Left ventricle myocardium inferior (tissue), 1 donor: Measurements from ENCODE around the gene MCHR1. TPM values are rescaled to one million over a fixed set of nuclear protein-coding genes. Genes with fewer than 3 reads are reported as not detected.

Source experiments
- DNase-seq: peaks from one replicate; pipeline ENCODE4 v3.0.0-alpha.2; 2020
- H3K27ac ChIP-seq: fragments of 200-600 bp; replicated peaks from 2 replicates; pipeline ENCODE4 v1.8.0; 2021
- H3K27me3 ChIP-seq: fragments of 200-600 bp; 2 replicates; pipeline ENCODE4 v1.8.0; 2021; ENCODE audit warnings: low read depth
- H3K36me3 ChIP-seq: fragments of 200-600 bp; 2 replicates; pipeline ENCODE4 v1.8.0; 2021
- H3K4me1 ChIP-seq: fragments of 200-600 bp; 2 replicates; pipeline ENCODE4 v1.8.0; 2021
- H3K4me3 ChIP-seq: fragments of 200-600 bp; 2 replicates; pipeline ENCODE4 v1.8.0; 2021; ENCODE audit warnings: mild to moderate bottlenecking, moderate library complexity
- H3K9me3 ChIP-seq: fragments of 200-600 bp; replicated peaks from 2 replicates; pipeline ENCODE4 v1.8.0; 2021
- CTCF ChIP-seq: fragments of 200-600 bp; IDR thresholded peaks from 2 replicates; pipeline ENCODE4 v1.8.0; 2021; ENCODE audit warnings: antibody characterized with exemption, mild to moderate bottlenecking, borderline replicate concordance
- intact Hi-C: fragments of 100-400 bp; cut with micrococcal nuclease; formaldehyde crosslinking; loops from one replicate; pipeline ENCODE4 v1.11.0; 2022
- total RNA-seq: library from RNA; stranded (reverse); fragmentation: NEBNext Ultra II Directional; extraction: Animal tissue kit (Norgen Biotek cat#: 25700); gene quantifications from one replicate; pipeline ENCODE4 v1.2.1, GENCODE V29; 2021
- donor health status: DM: no; HTN: yes; CAD: no; lungs with severe emphysema.

Gene MCHR1
- total RNA-seq, 1 donor from 2014 or later, result 0.36 TPM

- intact Hi-C loops, result no loop called here
- Histone ChIP-seq H3K27ac (peak overlapping the region; percentile 93), H3K4me3 (peak overlapping the region; percentile 96), H3K27me3 (no peaks in the 10 kb centered on the region), H3K36me3 (no peaks in the 10 kb centered on the region), H3K4me1 (peaks cover 67% of the 10 kb centered on the region), H3K9me3 (no peaks in the 10 kb centered on the region)
- TF ChIP-seq CTCF, result no peak
- DNase-seq, result no peak
These were observed 43.3 kb upstream of the MCHR1 start for GRCh38 chr22:40635940-40636379.

GRCh38 chr22:40636380-40637182 lies 42.7 kb upstream of the MCHR1 start, which contains the start of gene MRTFA:
Gene MRTFA, minus strand, starts transcription at chr22:40636719.
- no peak for TF ChIP-seq CTCF
- Histone ChIP-seq H3K27ac (peak within 1 kb of the TSS; percentile 93), H3K36me3 (no peaks in the 10 kb centered on the region), H3K9me3 (no peaks in the 10 kb centered on the region), H3K4me1 (peaks cover 61% of the 10 kb centered on the region), H3K4me3 (peak within 1 kb of the TSS; percentile 96), H3K27me3 (no peaks in the 10 kb centered on the region)
- DNase-seq, result peak; percentile 100
- intact Hi-C loops, result no loop called here

- peak; percentile 33 for DNase-seq
- peaks cover 52% of the 10 kb centered on the region for H3K4me1 ChIP-seq
- H3K27me3 ChIP-seq, result no peaks in the 10 kb centered on the region
- no peak for TF ChIP-seq CTCF
- peak overlapping the region; percentile 96 for H3K4me3 ChIP-seq
- intact Hi-C loops, result no loop called here
- H3K36me3 ChIP-seq, result no peaks in the 10 kb centered on the region
- H3K9me3 ChIP-seq, result no peaks in the 10 kb centered on the region
- peak overlapping the region; percentile 89 for H3K27ac ChIP-seq
These were observed 41.8 kb upstream of the MCHR1 start for GRCh38 chr22:40637183-40638150.

GRCh38 chr22:40638261-40638660 lies 41.0 kb upstream of the MCHR1 start:
- DNase-seq, result no peak
- intact Hi-C loops, result no loop called here
- Histone ChIP-seq H3K4me1 (peaks cover 45% of the 10 kb centered on the region), H3K27me3 (no peaks in the 10 kb centered on the region), H3K4me3 (peak overlapping the region; percentile 96), H3K27ac (no peak overlapping the region), H3K9me3 (no peaks in the 10 kb centered on the region), H3K36me3 (no peaks in the 10 kb centered on the region)
- TF ChIP-seq CTCF, result no peak

GRCh38 chr22:40641269-40641668 lies 38.0 kb upstream of the MCHR1 start:
- Histone ChIP-seq H3K36me3 (no peaks in the 10 kb centered on the region), H3K9me3 (no peaks in the 10 kb centered on the region), H3K4me3 (no peak overlapping the region), H3K27ac (no peak overlapping the region), H3K27me3 (no peaks in the 10 kb centered on the region), H3K4me1 (peaks cover 19% of the 10 kb centered on the region)
- no peak for DNase-seq
- no peak for TF ChIP-seq CTCF
- intact Hi-C loops, result loop anchor here (10.0 kb wide), 1 partner anchor 116 kb away; no protein-coding TSS in a partner anchor
